ENCODE results near the gene NFKB2. TPM values are rescaled to one million over a fixed set of nuclear protein-coding genes. Genes with fewer than 3 reads are reported as not detected.

Gene NFKB2
- total RNA-seq, 1 donor from 2014 or later = 323 TPM

DNA sequence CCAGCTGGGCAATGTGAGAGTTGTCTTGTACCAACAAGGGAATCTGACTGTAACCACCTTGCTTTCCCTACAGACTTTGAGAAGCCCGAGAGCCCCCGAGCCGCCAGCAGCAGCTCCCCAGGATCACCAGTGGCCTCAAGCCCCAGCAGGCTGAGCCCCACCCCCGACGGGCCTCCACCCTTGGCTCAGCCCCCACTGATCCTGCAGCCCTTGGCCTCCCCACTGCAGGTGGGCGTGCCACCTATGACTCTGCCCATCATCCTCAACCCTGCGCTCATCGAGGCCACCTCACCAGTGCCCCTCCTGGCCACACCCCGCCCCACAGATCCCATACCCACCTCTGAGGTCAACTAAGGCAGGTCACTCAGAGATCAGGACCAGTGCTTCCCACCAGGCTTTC lies 13.5 kb upstream of the NFKB2 start:
- Mint-ChIP-seq H3K36me3 (ENCODE audit: low read depth) (peaks cover 29% of the 10 kb centered on the region), H3K9me3 (no peaks in the 10 kb centered on the region), H3K4me1 (ENCODE audit: low read depth) (peaks cover 3% of the 10 kb centered on the region), H3K27me3 (ENCODE audit: low read depth) (no peaks in the 10 kb centered on the region), H3K27ac (no peak overlapping the region), H3K4me3 (ENCODE audit: low read depth) (no peak overlapping the region)
- DNase-seq (ENCODE audit: low spot score) = no peak
- intact Hi-C loops (cut with micrococcal nuclease) = no loop called here

DNA sequence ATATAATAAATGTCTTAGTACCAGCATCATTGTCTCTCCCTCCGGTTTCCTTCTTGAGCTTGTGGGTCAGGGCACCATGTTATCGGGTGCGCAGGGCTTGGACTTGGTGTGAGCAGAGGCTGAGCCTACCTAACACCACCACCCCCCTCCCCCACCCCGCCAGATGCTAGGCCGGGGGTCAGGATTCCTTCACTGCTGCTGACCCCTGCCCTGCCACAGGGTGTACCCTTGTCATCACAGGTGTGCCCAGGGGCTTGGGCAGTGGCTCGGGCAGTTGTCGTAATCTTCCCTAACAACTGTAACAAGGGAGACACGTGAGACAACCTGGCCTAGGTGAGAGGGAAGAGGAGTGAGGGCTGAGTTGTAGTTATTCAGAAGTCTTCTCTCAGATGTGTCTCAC lies 12.6 kb upstream of the NFKB2 start:
- Mint-ChIP-seq H3K27me3 (ENCODE audit: low read depth) (no peaks in the 10 kb centered on the region), H3K4me3 (ENCODE audit: low read depth) (no peak overlapping the region), H3K36me3 (ENCODE audit: low read depth) (peaks cover 28% of the 10 kb centered on the region), H3K4me1 (ENCODE audit: low read depth) (peaks cover 3% of the 10 kb centered on the region), H3K9me3 (no peaks in the 10 kb centered on the region), H3K27ac (no peak overlapping the region)
- intact Hi-C loops (cut with micrococcal nuclease) = no loop called here
- no peak for DNase-seq (ENCODE audit: low spot score)

DNA sequence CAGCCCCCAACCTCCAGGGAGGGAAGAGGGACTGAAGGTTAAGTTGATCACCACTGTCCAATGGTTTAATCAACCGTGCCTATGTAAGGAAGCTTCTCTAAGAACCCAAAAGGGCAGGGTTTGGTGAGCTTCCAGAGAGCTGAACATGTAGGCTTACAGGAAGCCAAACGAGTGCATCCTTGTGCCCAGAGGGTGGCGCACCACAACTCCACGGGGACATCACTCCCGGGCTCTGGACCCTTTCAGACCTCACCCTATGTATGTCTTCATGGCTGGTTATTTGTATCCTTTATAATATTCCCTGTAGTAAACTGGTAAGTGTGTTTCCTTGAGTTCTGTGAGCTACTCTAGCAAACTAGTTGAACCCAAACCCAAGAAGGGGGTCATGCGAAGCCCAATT lies 11.5 kb upstream of the NFKB2 start:
- Mint-ChIP-seq H3K9me3 (no peaks in the 10 kb centered on the region), H3K27me3 (ENCODE audit: low read depth) (no peaks in the 10 kb centered on the region), H3K36me3 (ENCODE audit: low read depth) (peaks cover 28% of the 10 kb centered on the region), H3K27ac (no peak overlapping the region), H3K4me3 (ENCODE audit: low read depth) (no peak overlapping the region), H3K4me1 (ENCODE audit: low read depth) (peaks cover 3% of the 10 kb centered on the region)
- no peak for DNase-seq (ENCODE audit: low spot score)
- intact Hi-C loops (cut with micrococcal nuclease) = no loop called here

DNA sequence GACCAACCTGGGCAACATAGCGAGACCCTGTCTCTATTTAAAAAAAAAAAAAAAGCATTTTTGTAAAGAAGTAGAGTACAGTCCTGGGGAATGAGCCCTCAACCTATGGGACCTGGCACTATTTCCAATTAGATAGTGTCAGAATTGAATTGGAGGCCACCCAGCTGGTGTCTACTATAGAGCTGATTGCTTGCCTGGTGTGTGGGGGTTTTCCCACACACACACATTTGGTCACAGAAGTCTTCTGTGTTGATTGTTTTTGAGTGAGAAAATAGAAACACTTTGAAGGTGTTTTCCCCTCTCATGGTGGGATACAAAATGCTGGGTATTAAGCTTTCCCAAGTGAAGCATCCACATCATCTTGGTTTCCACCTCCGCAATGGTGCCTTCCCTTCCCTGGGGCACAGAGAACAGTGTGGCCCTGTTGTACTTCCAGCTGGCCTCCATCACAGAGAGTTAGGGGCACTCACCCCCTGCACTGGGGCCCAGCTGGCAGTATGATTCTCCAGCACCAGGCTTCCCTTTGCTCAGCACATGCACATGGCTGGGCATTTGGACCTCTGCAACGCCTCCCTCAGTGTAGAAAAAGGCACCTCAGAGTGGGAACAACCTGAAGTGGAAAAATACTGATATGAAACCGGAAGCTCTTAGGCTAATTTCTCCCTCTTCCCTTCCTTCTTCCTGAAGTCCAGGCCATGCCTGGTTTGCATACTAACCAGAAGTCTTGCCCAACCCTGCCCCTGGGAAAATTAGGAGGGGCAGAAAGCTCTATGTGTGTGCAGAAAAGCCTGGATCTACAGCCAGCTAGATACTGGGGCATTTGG lies 10.7 kb upstream of the NFKB2 start:
- H3K36me3 Mint-ChIP-seq (ENCODE audit: low read depth) = peaks cover 24% of the 10 kb centered on the region
- DNase-seq (ENCODE audit: low spot score) = no peak
- H3K4me3 Mint-ChIP-seq (ENCODE audit: low read depth) = no peak overlapping the region
- H3K27me3 Mint-ChIP-seq (ENCODE audit: low read depth) = no peaks in the 10 kb centered on the region
- intact Hi-C loops (cut with micrococcal nuclease) = no loop called here
- no peak overlapping the region for H3K27ac Mint-ChIP-seq
- H3K4me1 Mint-ChIP-seq (ENCODE audit: low read depth) = peaks cover 3% of the 10 kb centered on the region
- H3K9me3 Mint-ChIP-seq = no peaks in the 10 kb centered on the region

DNA sequence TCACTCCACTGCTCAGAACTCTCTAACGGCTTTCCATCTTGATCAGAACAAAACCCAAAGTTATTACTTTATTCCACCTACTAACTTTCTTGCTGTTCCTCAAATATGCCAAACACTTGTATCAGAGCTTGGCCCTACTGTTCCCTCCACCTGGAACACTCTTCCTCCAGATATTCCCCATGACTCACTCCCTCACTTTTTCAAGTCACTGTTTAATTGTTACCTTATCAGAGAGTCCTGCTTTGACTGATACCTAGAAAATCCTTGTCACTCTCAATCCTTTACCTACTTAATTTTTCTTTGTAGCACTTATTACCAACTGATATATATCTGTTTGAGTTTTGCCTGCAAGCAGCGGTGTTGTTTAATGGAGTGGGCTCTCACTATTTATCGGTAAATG lies 5.6 kb upstream of the NFKB2 start:
- no peaks in the 10 kb centered on the region for H3K27me3 Mint-ChIP-seq (ENCODE audit: low read depth)
- intact Hi-C loops (cut with micrococcal nuclease) = loop anchor here (5.0 to 10.0 kb wide), 2 partner anchors 273 to 555 kb away; no protein-coding TSS in a partner anchor
- H3K4me1 Mint-ChIP-seq (ENCODE audit: low read depth) = peaks cover 15% of the 10 kb centered on the region
- peaks cover 7% of the 10 kb centered on the region for H3K36me3 Mint-ChIP-seq (ENCODE audit: low read depth)
- no peaks in the 10 kb centered on the region for H3K9me3 Mint-ChIP-seq
- DNase-seq (ENCODE audit: low spot score) = no peak
- H3K27ac Mint-ChIP-seq = no peak overlapping the region
- no peak overlapping the region for H3K4me3 Mint-ChIP-seq (ENCODE audit: low read depth)

DNA sequence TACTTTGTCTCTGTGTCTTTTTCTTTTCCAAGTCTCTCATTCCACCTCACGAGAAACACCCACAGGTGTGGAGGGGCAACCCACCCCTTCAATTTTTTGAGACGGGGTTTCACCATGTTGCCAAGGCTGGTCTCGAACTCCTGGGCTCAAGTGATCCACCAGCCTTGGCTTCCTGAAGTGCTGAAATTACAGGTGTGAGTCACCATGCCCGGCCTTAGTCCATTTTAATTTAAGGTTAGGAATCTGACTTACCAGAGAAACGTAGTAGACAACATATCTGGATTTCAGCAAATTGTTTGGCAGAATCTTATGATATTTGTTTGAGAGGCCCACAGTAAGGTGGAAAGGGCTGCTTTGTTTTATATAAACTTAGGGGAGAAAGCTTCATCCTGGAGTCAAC lies 3.2 kb upstream of the NFKB2 start:
- Mint-ChIP-seq H3K27me3 (ENCODE audit: low read depth) (no peaks in the 10 kb centered on the region), H3K27ac (no peak overlapping the region), H3K4me1 (ENCODE audit: low read depth) (peaks cover 23% of the 10 kb centered on the region), H3K4me3 (ENCODE audit: low read depth) (peak overlapping the region; percentile 91), H3K36me3 (ENCODE audit: low read depth) (peaks cover 26% of the 10 kb centered on the region), H3K9me3 (no peaks in the 10 kb centered on the region)
- intact Hi-C loops (cut with micrococcal nuclease) = loop anchor here (5.0 to 10.0 kb wide), 2 partner anchors 275 to 558 kb away; no protein-coding TSS in a partner anchor
- no peak for DNase-seq (ENCODE audit: low spot score)

DNA sequence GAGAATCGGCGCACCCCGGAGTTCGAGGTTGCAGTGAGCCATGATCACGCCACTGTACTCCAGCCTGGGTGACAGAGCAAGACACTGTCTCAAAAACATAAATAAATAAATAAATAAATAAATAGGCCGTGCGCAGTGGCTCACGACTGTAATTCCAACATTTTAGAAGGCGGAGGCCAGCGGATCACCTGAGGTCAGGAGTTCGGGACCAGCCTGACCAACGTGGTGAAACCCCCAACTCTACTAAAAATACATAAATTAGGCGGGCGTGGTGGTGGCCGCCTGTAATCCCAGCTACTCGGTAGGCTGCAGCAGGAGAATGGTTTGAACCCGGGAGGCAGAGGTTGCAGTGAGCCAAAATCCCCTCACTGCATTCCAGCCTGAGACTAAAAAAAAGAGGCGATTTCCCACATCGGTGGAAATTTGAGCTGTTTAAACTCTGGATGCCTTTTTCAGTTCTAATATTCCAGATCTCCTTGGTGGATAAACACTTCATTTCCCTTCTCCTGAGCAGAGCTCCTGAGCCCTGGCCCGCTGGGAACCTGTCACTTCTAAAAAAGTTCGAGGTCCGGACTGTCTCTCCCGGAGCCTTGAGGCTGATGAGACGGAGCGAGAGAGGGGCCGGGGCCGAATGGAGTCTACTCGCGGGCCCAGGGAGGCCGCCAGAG lies 2.0 kb upstream of the NFKB2 start:
- no peak for DNase-seq (ENCODE audit: low spot score)
- Mint-ChIP-seq H3K4me3 (ENCODE audit: low read depth) (peak overlapping the region; percentile 91), H3K36me3 (ENCODE audit: low read depth) (peaks cover 39% of the 10 kb centered on the region), H3K27me3 (ENCODE audit: low read depth) (no peaks in the 10 kb centered on the region), H3K9me3 (no peaks in the 10 kb centered on the region), H3K27ac (peak overlapping the region; percentile 99), H3K4me1 (ENCODE audit: low read depth) (peaks cover 33% of the 10 kb centered on the region)
- intact Hi-C loops (cut with micrococcal nuclease) = loop anchor here (1.0 to 10.0 kb wide), 8 partner anchors 15 to 559 kb away; no protein-coding TSS in a partner anchor

DNA sequence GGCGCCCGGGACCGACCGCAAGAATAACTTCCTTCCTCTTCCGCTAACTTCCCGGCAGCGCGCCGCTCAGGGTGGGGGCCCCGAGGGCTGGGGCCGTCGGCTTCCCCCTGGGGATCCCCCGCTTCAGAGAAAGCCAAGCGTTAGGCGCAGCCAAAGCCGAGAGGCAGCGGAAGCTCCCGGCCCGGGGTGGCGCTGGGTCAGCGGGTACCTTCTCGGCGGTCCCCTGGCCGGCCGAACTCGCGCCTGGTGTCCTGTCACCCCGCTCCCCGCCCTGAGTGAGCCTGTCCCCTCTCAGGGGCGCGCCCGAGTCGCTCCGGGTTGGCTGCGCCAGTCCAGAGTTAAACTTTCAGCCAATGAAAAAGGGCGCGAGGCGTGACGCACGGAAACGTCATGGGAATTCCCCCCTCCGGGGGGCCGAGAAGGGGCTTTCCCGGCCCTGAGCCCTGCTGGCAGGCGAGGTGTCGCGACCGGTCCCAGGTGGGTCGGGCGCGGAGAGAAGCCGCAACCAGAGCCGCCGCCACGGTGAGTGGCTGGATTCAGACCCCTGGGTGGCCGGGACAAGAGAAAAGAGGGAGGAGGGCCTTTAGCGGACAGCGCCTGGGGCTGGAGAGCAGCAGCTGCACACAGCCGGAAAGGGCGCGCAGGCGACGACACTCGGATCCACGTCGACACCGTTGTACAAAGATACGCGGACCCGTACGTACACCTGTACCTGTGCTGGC lies 1.3 kb upstream of the NFKB2 start:
- Mint-ChIP-seq H3K9me3 (no peaks in the 10 kb centered on the region), H3K27me3 (ENCODE audit: low read depth) (no peaks in the 10 kb centered on the region), H3K27ac (peak overlapping the region; percentile 99), H3K4me1 (ENCODE audit: low read depth) (peaks cover 35% of the 10 kb centered on the region), H3K4me3 (ENCODE audit: low read depth) (peak overlapping the region; percentile 91), H3K36me3 (ENCODE audit: low read depth) (peaks cover 43% of the 10 kb centered on the region)
- DNase-seq (ENCODE audit: low spot score) = peak; percentile 99
- intact Hi-C loops (cut with micrococcal nuclease) = loop anchor here (1.0 to 10.0 kb wide), 8 partner anchors 15 to 559 kb away; no protein-coding TSS in a partner anchor

DNA sequence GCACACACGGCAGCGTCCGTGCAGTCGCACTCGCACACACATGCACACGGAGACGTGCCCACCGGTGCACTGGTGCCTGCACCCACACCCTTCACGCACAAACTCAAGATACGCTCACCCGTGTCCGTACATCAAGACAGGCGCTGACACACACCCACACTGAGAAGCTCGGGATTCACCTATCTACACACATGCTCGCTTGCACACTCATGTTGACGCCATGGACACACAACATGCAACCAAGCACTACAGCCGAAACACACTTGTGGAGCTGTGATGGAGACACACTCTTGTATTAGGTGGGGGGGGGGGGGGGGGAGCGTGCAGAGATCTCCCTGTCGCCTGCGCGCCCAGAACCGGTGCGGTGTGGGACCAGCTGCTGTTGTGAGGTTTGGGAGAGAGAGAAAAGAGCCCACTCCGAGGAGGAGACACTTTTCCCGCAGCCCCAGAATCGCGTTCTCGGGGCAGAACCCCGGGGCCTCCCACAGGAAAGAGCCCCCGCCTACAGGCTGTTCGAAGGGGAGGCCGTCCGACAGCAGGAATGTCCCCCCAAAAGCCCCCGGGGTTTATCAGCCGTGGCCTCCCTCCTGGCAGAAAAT lies 605 bp upstream of the NFKB2 start:
- Mint-ChIP-seq H3K27me3 (ENCODE audit: low read depth) (no peaks in the 10 kb centered on the region), H3K36me3 (ENCODE audit: low read depth) (peaks cover 49% of the 10 kb centered on the region), H3K4me3 (ENCODE audit: low read depth) (peak overlapping the region; percentile 91), H3K9me3 (no peaks in the 10 kb centered on the region), H3K27ac (peak overlapping the region; percentile 99), H3K4me1 (ENCODE audit: low read depth) (peaks cover 38% of the 10 kb centered on the region)
- intact Hi-C loops (cut with micrococcal nuclease) = loop anchor here (1.0 to 10.0 kb wide), 13 partner anchors 14 to 560 kb away; partner anchors contain the start of genes ACTR1A, CUEDC2, GBF1 and NOLC1
- DNase-seq (ENCODE audit: low spot score) = no peak

DNA sequence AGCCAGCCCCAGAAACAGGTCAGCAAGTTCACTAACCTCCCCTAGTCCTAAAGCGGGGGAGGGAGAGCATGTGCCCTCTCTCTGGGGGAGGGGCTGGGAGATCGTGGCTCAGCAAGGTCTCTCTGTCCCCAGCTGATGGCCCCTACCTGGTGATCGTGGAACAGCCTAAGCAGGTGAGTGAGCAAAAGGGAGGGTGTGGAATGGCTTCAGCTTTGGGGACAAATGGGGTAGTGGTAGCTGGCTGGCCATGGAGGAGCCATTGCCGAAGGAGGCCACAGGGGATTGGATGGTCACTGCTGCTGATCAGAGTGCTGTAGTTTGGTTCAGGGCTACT lies 779 bp downstream of the NFKB2 start:
- Mint-ChIP-seq H3K36me3 (ENCODE audit: low read depth) (peaks cover 63% of the 10 kb centered on the region), H3K4me1 (ENCODE audit: low read depth) (peaks cover 33% of the 10 kb centered on the region), H3K4me3 (ENCODE audit: low read depth) (peak overlapping the region; percentile 91), H3K9me3 (no peaks in the 10 kb centered on the region), H3K27ac (peak overlapping the region; percentile 99), H3K27me3 (ENCODE audit: low read depth) (no peaks in the 10 kb centered on the region)
- no peak for DNase-seq (ENCODE audit: low spot score)
- intact Hi-C loops (cut with micrococcal nuclease) = loop anchor here (5.0 to 10.0 kb wide), 3 partner anchors 149 to 561 kb away; partner anchors contain the start of genes GBF1 and PPRC1

DNA sequence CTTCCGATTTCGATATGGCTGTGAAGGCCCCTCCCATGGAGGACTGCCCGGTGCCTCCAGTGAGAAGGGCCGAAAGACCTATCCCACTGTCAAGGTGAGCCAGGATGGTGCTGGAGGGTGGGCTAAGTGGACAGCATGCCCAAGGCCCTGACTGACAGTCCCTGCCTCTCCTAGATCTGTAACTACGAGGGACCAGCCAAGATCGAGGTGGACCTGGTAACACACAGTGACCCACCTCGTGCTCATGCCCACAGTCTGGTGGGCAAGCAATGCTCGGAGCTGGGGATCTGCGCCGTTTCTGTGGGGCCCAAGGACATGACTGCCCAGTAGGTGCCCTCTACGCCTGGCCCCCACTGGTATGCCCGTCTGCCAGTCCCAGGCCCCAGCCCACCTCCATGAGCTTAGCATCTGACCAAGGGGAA lies 1.2 kb downstream of the NFKB2 start:
- Mint-ChIP-seq H3K36me3 (ENCODE audit: low read depth) (peaks cover 67% of the 10 kb centered on the region), H3K27me3 (ENCODE audit: low read depth) (no peaks in the 10 kb centered on the region), H3K4me3 (ENCODE audit: low read depth) (peak overlapping the region; percentile 91), H3K4me1 (ENCODE audit: low read depth) (peaks cover 33% of the 10 kb centered on the region), H3K27ac (peak overlapping the region; percentile 99), H3K9me3 (no peaks in the 10 kb centered on the region)
- DNase-seq (ENCODE audit: low spot score) = no peak
- intact Hi-C loops (cut with micrococcal nuclease) = loop anchor here (5.0 to 10.0 kb wide), 3 partner anchors 149 to 562 kb away; partner anchors contain the start of genes GBF1 and PPRC1
